ENCODE data around the gene MCTP1. TPM values are rescaled to one million over a fixed set of nuclear protein-coding genes. Genes with fewer than 3 reads are reported as not detected.

Gene MCTP1
- total and polyA plus RNA-seq, 10 of the 15 experiments (the other 5 are each of a cell fraction or from before 2014, with no cell fraction given): 12.6 to 45.9 (median 18.8) TPM

- ChIA-PET POLR2A (no interaction called here), RAD21 (ENCODE audit: unreplicated experiment) (no interaction called here), CTCF (no interaction called here), SMC1A (ENCODE audit: uncharacterized antibody, unreplicated experiment) (no interaction called here)
- WGBS (ENCODE audit: insufficient coverage, insufficient replicate concordance, low lambda C conversion rate, missing lambda C conversion rate): 59% methylated on average over 2 of the region's 2 CpGs
- Histone ChIP-seq H4K20me1 (ENCODE audit: control insufficient read depth, insufficient read depth) (no peaks in the 10 kb centered on the region), H3K4me2 (ENCODE audit: control insufficient read depth, insufficient read depth) (no peak overlapping the region), H3K4me3 (no peak overlapping the region), H3K27me3 (replicated peaks in 1 of 2; ENCODE audit: control insufficient read depth in 2 of 2, insufficient read depth in 2 of 2, low read length in 1 of 2) (no peaks in the 10 kb centered on the region), H3K36me3 (ENCODE audit: control insufficient read depth in 2 of 2, insufficient read depth in 2 of 2, low read length in 1 of 2) (no peaks in the 10 kb centered on the region), H3K27ac (ENCODE audit: control insufficient read depth, insufficient read depth) (no peak overlapping the region), H3K79me2 (ENCODE audit: control insufficient read depth, insufficient read depth, low read length) (no peaks in the 10 kb centered on the region), H3K4me1 (ENCODE audit: control insufficient read depth, insufficient read depth, low read length) (no peaks in the 10 kb centered on the region), H3K9me3 (replicated peaks; ENCODE audit: control insufficient read depth, insufficient read depth, low read length) (no peaks in the 10 kb centered on the region; the same call in 2 of the 3 replicates), H2AFZ (ENCODE audit: control insufficient read depth, low read depth, low read length) (no peak overlapping the region), H3K9ac (ENCODE audit: control insufficient read depth, insufficient read depth, low read length) (no peak overlapping the region)
- TF ChIP-seq RELA (IDR thresholded peaks at IDR 0.05; ENCODE audit: borderline replicate concordance, partially characterized antibody) (no peak), BMI1 (IDR thresholded peaks at IDR 0.05; ENCODE audit: borderline replicate concordance) (no peak), JUND (IDR thresholded peaks at IDR 0.05; ENCODE audit: low read depth, low read length) (no peak), GATAD2B (conservative IDR thresholded peaks at IDR 0.05; ENCODE audit: low read depth) (no peak), NKRF (conservative IDR thresholded peaks at IDR 0.05) (no peak)
- no peak for ATAC-seq
- intact Hi-C loops (cut with micrococcal nuclease; ENCODE audit: unreplicated experiment): no loop called here
- FAIRE-seq: no peak
- DNase-seq (ENCODE audit: low read depth, low spot score): no peak
- in situ Hi-C loops (cut with MboI): no loop called here
- BruUV-seq (replicated peaks): no TSS peak
Measured at GRCh38 chr5:95317085-95317484, 32.2 kb upstream of the MCTP1 start.

DNA sequence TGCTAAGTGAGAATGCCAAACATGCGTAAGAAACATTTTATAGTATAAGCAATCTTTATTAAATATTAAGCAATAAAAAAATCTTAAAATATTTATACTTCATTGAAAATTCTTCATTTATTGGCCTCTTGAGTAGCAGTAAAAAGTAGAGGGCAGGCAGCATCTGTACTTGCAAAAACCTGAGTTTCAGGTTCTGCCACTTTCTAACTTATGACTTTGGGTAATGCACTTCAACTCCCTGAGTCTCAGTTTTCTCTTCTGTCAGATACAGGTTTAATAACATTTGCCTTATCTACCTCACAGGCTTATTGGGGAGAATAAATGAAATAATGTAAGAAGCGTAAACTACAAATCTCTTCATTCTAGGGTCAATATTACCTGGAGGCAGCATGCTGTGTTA, 19.8 kb upstream of the MCTP1 start:
- TF ChIP-seq EED (IDR thresholded peaks at IDR 0.05; ENCODE audit: low read depth): no peak
- no peak for TF ChIP-seq FOS (IDR thresholded peaks at IDR 0.05; ENCODE audit: borderline replicate concordance, extremely low read depth, insufficient read length)
- no peak for TF ChIP-seq SP1 (IDR thresholded peaks at IDR 0.05; ENCODE audit: low read depth, low read length)
- no peak for TF ChIP-seq NBN (IDR thresholded peaks at IDR 0.05)
- TF ChIP-seq SRF (IDR thresholded peaks at IDR 0.05; ENCODE audit: low read depth in 2 of 2, low read length in 2 of 2): no peak
- TF ChIP-seq NFYA (IDR thresholded peaks at IDR 0.05; ENCODE audit: borderline replicate concordance, low read depth, low read length): no peak
- no peaks in the 10 kb centered on the region for H3K36me3 ChIP-seq (ENCODE audit: control insufficient read depth in 2 of 2, insufficient read depth in 2 of 2, low read length in 1 of 2)
- ATAC-seq: no peak
- DNase-seq (ENCODE audit: low read depth, low spot score): no peak
- H3K27ac ChIP-seq (ENCODE audit: control insufficient read depth, insufficient read depth): no peak overlapping the region
- no peak overlapping the region for H3K4me3 ChIP-seq
- no peak for FAIRE-seq
- SMC1A ChIA-PET (ENCODE audit: uncharacterized antibody, unreplicated experiment): no interaction called here
- intact Hi-C loops (cut with micrococcal nuclease; ENCODE audit: unreplicated experiment): no loop called here
- no peaks in the 10 kb centered on the region for H4K20me1 ChIP-seq (ENCODE audit: control insufficient read depth, insufficient read depth)
- H3K9ac ChIP-seq (ENCODE audit: control insufficient read depth, insufficient read depth, low read length): no peak overlapping the region
- no peaks in the 10 kb centered on the region for H3K9me3 ChIP-seq (replicated peaks; ENCODE audit: control insufficient read depth, insufficient read depth, low read length)
- CTCF ChIA-PET: interaction anchor here (1.3 kb wide), 1 partner anchor 14 kb away, joined by 3 read pairs; no protein-coding TSS in a partner anchor
- BruUV-seq (replicated peaks): no TSS peak
- no peaks in the 10 kb centered on the region for H3K27me3 ChIP-seq (replicated peaks in 1 of 2; ENCODE audit: control insufficient read depth in 2 of 2, insufficient read depth in 2 of 2, low read length in 1 of 2)
- 54% methylated on average over 2 of the region's 2 CpGs for WGBS (ENCODE audit: insufficient coverage, insufficient replicate concordance, low lambda C conversion rate, missing lambda C conversion rate)
- no peak overlapping the region for H3K4me2 ChIP-seq (ENCODE audit: control insufficient read depth, insufficient read depth)
- RAD21 ChIA-PET (ENCODE audit: unreplicated experiment): no interaction called here
- H2AFZ ChIP-seq (ENCODE audit: control insufficient read depth, low read depth, low read length): no peak overlapping the region
- POLR2A ChIA-PET: no interaction called here
- in situ Hi-C loops (cut with MboI): no loop called here
- H3K79me2 ChIP-seq (ENCODE audit: control insufficient read depth, insufficient read depth, low read length): no peaks in the 10 kb centered on the region
- H3K4me1 ChIP-seq (ENCODE audit: control insufficient read depth, insufficient read depth, low read length): no peaks in the 10 kb centered on the region

Data from GM12878 (cell line).